Ishikawa (cell line): ENCODE measurements around the gene OXCT2.

Experiments used
- CEBPB ChIP-seq: IDR thresholded peaks from 2 replicates; pipeline ENCODE4 v1.6.1; 2012
- CREB1 ChIP-seq: IDR thresholded peaks from 2 replicates; pipeline ENCODE4 v1.6.1; 2012; ENCODE audit warnings: low read depth
- EGR1 ChIP-seq: IDR thresholded peaks from 2 replicates; pipeline ENCODE4 v1.6.1; 2012
- EP300 ChIP-seq: IDR thresholded peaks from 2 replicates; pipeline ENCODE4 v1.6.1; 2012; ENCODE audit warnings: borderline replicate concordance
- FOXM1 ChIP-seq: IDR thresholded peaks from 2 replicates; pipeline ENCODE4 v1.6.1; 2012; ENCODE audit warnings: low read depth, borderline replicate concordance
- NFIC ChIP-seq: IDR thresholded peaks from 2 replicates; pipeline ENCODE4 v1.6.1; 2012
- RAD21 ChIP-seq: IDR thresholded peaks from 2 replicates; pipeline ENCODE4 v1.6.1; 2012; ENCODE audit warnings: low read depth
- REST ChIP-seq: IDR thresholded peaks from 2 replicates; pipeline ENCODE4 v1.6.1; 2012; ENCODE audit warnings: low read depth, mild to moderate bottlenecking
- TAF1 ChIP-seq: IDR thresholded peaks from 2 replicates; pipeline ENCODE4 v1.6.1; 2012; ENCODE audit warnings: low read depth, mild to moderate bottlenecking
- TCF12 ChIP-seq: IDR thresholded peaks from 2 replicates; pipeline ENCODE4 v1.6.1; 2012; ENCODE audit warnings: low read depth
- TEAD4 ChIP-seq: IDR thresholded peaks from 2 replicates; pipeline ENCODE4 v1.6.1; 2012
- YY1 ChIP-seq: IDR thresholded peaks from 2 replicates; pipeline ENCODE4 v1.6.1; 2012; ENCODE audit warnings: low read depth
- ZBTB7A ChIP-seq: IDR thresholded peaks from 2 replicates; pipeline ENCODE4 v1.6.1; 2012; ENCODE audit warnings: low read depth
- TF ChIP-seq, protein P1 (sequence below): IDR thresholded peaks from 2 replicates; pipeline ENCODE4 v1.6.1; 2012
- TF ChIP-seq, protein P2 (sequence below): IDR thresholded peaks from 2 replicates; pipeline ENCODE4 v1.6.1; 2012

The OXCT2 gene

DNA sequence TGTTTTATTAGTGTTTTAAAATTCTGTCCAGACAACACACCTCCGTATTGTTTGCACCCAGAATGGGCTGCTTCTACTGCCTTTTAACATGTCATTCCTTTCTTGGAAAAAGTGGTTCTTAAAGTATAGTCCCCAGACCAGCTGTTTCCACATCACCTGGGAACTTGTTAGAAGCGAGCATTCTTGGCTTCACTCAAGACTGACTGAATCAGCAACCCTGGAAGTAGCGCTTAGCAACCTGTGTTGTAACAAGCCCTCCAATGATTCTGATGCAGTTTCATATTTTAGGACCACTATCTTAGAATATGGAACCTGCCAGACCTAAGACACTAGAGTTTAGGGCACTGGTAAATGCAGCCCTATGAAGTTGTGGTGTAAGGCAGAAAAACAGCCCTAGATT, 38.4 kb downstream of the OXCT2 start:
- TF ChIP-seq REST: no peak
- no peak for TF ChIP-seq TEAD4
- TF ChIP-seq EGR1: no peak
- TF ChIP-seq EP300: no peak
- TF ChIP-seq, protein P1, sequence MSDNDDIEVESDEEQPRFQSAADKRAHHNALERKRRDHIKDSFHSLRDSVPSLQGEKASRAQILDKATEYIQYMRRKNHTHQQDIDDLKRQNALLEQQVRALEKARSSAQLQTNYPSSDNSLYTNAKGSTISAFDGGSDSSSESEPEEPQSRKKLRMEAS: no peak
- no peak for TF ChIP-seq ZBTB7A

- TF ChIP-seq CEBPB (no peak), EGR1 (no peak), FOXM1 (no peak), YY1 (no peak), TAF1 (no peak), RAD21 (no peak), TCF12 (no peak), ZBTB7A (no peak), NFIC (no peak), REST (no peak), CREB1 (no peak), TEAD4 (no peak), EP300 (no peak)
- TF ChIP-seq, protein P2, sequence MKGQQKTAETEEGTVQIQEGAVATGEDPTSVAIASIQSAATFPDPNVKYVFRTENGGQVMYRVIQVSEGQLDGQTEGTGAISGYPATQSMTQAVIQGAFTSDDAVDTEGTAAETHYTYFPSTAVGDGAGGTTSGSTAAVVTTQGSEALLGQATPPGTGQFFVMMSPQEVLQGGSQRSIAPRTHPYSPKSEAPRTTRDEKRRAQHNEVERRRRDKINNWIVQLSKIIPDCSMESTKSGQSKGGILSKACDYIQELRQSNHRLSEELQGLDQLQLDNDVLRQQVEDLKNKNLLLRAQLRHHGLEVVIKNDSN: no peak
- TF ChIP-seq, protein P1: no peak
These were observed 41.3 kb downstream of the OXCT2 start for GRCh38 chr1:39729842-39730241.

DNA sequence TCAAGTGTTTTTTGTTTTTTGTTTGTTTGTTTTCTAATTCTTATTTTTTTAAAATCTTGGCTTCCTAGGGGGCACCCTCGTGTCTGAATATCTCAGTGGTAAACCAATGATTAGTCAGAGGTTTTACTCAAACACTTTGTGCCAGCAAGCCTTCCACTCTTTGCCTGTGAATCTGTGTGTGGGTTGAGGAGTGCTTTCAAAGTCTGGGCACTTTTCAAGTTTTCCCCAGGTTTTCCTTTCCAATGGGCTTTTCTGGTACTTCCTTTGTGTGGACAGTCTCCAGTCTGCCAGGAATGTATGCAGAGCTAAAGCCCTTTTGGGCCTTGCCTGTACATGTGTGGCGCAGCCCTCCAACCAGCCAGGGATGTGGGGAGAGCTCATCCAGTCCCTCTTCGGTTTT, 42.1 kb downstream of the OXCT2 start:
- TF ChIP-seq NFIC (no peak), ZBTB7A (no peak), FOXM1 (no peak), YY1 (no peak), RAD21 (no peak), TEAD4 (no peak), CREB1 (no peak), TCF12 (no peak), CEBPB (no peak), TAF1 (no peak), EP300 (no peak), REST (no peak), EGR1 (no peak)
- TF ChIP-seq, protein P1: no peak
- TF ChIP-seq, protein P2: no peak

GRCh38 chr1:39727932-39728317, 43.2 kb downstream of the OXCT2 start:
- TF ChIP-seq YY1 (no peak), CREB1 (no peak), TCF12 (no peak), FOXM1 (no peak), TAF1 (no peak), EP300 (no peak), TEAD4 (no peak), REST (no peak), NFIC (no peak), ZBTB7A (no peak), EGR1 (no peak), CEBPB (no peak), RAD21 (no peak)
- TF ChIP-seq, protein P2: no peak
- TF ChIP-seq, protein P1: no peak
